ENCODE measurements around the gene UAP1L1. TPM values are rescaled to one million over a fixed set of nuclear protein-coding genes. Genes with fewer than 3 reads are reported as not detected.

UAP1L1 gene
- total and polyA plus RNA-seq, 12 donors = 0.28 to 68.7 (median 15.1) TPM

- Histone ChIP-seq H3K27ac (no peak overlapping the region), H3K9me3 (replicated peaks in 1 of 3) (no peaks in the 10 kb centered on the region), H3K27me3 (no peaks in the 10 kb centered on the region), H3K4me3 (no peak overlapping the region), H3K36me3 (replicated peaks in 1 of 2) (peaks cover 0 to 83% of the 10 kb centered on the region in 2 donors), H3K4me1 (replicated peaks in 1 of 2) (no peaks in the 10 kb centered on the region)
- 85 to 88% (median 87%) methylated on average over 15 to 27 of the region's 27 CpGs for WGBS, 4 donors
- intact Hi-C loops (cut with DNase I) = no loop called here
- TF ChIP-seq CTCF (IDR thresholded peaks at IDR 0.05) = no peak
- TF ChIP-seq POLR2A (IDR thresholded peaks at IDR 0.05) = no peak
- DNase-seq = no peak
Measured at GRCh38 chr9:137106662-137107250, 29.4 kb downstream of the UAP1L1 start.

- intact Hi-C loops (cut with DNase I) = no loop called here
- Histone ChIP-seq H3K4me3 (no peak overlapping the region), H3K9me3 (replicated peaks in 1 of 3) (no peaks in the 10 kb centered on the region), H3K36me3 (replicated peaks in 1 of 2) (peaks cover 0 to 89% of the 10 kb centered on the region in 2 donors), H3K27me3 (no peaks in the 10 kb centered on the region), H3K4me1 (replicated peaks in 1 of 2) (no peaks in the 10 kb centered on the region), H3K27ac (no peak overlapping the region)
- WGBS, 4 donors = 84 to 98% (median 90%) methylated on average over 8 to 27 of the region's 27 CpGs
- TF ChIP-seq CTCF (IDR thresholded peaks at IDR 0.05) (no peak), POLR2A (IDR thresholded peaks at IDR 0.05) (no peak)
- no peak for DNase-seq
Measured at GRCh38 chr9:137107312-137107921, 30.1 kb downstream of the UAP1L1 start.

DNA sequence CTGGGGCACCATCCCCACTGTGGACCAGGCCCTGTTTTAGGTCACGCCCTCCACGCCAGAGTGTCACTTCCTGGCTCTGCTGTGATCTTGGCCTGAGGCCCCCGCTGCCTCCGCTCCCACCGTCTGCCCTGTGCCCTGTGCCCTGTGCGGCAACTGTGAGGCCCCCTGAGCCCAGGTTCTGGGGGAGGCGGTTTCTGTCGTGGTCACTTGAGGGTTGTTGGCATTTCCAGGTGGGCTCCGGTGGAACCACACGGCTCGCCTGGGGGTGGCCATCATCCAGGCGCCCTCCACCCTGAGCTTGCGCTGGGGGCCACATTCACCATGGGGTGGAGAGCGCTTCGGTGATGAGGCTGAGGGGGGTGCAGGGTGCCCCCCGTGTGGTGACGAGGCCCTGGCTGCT is 30.7 kb downstream of the UAP1L1 start:
- H3K4me3 ChIP-seq = no peak overlapping the region
- H3K27me3 ChIP-seq = no peaks in the 10 kb centered on the region
- no peak for DNase-seq
- H3K27ac ChIP-seq = no peak overlapping the region
- intact Hi-C loops (cut with DNase I) = no loop called here
- H3K4me1 ChIP-seq (replicated peaks in 1 of 2) = no peaks in the 10 kb centered on the region
- peaks cover 0 to 92% of the 10 kb centered on the region in 2 donors for H3K36me3 ChIP-seq (replicated peaks in 1 of 2)
- 91 to 96% (median 93%) methylated on average over 9 to 17 of the region's 17 CpGs for WGBS, 4 donors
- no peak for TF ChIP-seq POLR2A (IDR thresholded peaks at IDR 0.05)
- TF ChIP-seq CTCF (IDR thresholded peaks at IDR 0.05) = no peak
- H3K9me3 ChIP-seq (replicated peaks in 1 of 3) = no peaks in the 10 kb centered on the region

- WGBS, 4 donors = 87 to 90% (median 90%) methylated on average over 19 to 29 of the region's 29 CpGs
- Histone ChIP-seq H3K36me3 (replicated peaks in 1 of 2) (peaks cover 0 to 87% of the 10 kb centered on the region in 2 donors), H3K27ac (no peak overlapping the region), H3K4me1 (replicated peaks in 1 of 2) (peaks cover 0 to 6% of the 10 kb centered on the region in 2 donors), H3K9me3 (replicated peaks in 1 of 3) (no peaks in the 10 kb centered on the region), H3K4me3 (no peak overlapping the region), H3K27me3 (no peaks in the 10 kb centered on the region)
- no peak for DNase-seq
- TF ChIP-seq POLR2A (IDR thresholded peaks at IDR 0.05) (no peak), CTCF (IDR thresholded peaks at IDR 0.05) (no peak)
- intact Hi-C loops (cut with DNase I) = no loop called here
Measured at GRCh38 chr9:137108608-137109249, 31.4 kb downstream of the UAP1L1 start.
